NCI-H2107 treated with DMSO at 0.1 percent for 48 hours (cell line): ENCODE results near the gene CUL4B.
"Not testable (repeated sequence)": the region's sequence is repeated elsewhere in the genome, so short reads cannot be mapped to it uniquely, and the experiment has no call there.

Experiments
- DNase-seq: peaks from one replicate; lab custom pipeline; 2025; ENCODE audit not compliant: unreplicated experiment; lab: John Stamatoyannopoulos, UW

The CUL4B gene

GRCh38 chrX:120534413-120535205 lies 26.2 kb downstream of the CUL4B start:
- DNase-seq = no peak

GRCh38 chrX:120522820-120523219 lies 37.9 kb downstream of the CUL4B start:
- DNase-seq = no peak

GRCh38 chrX:120517936-120518335 lies 42.8 kb downstream of the CUL4B start:
- DNase-seq = no peak

- DNase-seq = peak; percentile 19
Measured at GRCh38 chrX:120514236-120514635, 46.5 kb downstream of the CUL4B start.

GRCh38 chrX:120512627-120513026 lies 48.1 kb downstream of the CUL4B start:
- no peak for DNase-seq

- DNase-seq = no peak
Measured at GRCh38 chrX:120512222-120512621, 48.5 kb downstream of the CUL4B start.

- DNase-seq = no peak
Measured at GRCh38 chrX:120504569-120504968, 56.2 kb downstream of the CUL4B start.

- DNase-seq = no peak
Measured at GRCh38 chrX:120499301-120500072, 61.3 kb downstream of the CUL4B start.

GRCh38 chrX:120490119-120490518 lies 70.6 kb downstream of the CUL4B start:
- DNase-seq = not testable (repeated sequence)

GRCh38 chrX:120486786-120487185 lies 74.0 kb downstream of the CUL4B start:
- DNase-seq = no peak

- peak; percentile 82 for DNase-seq
Measured at GRCh38 chrX:120485638-120486520, 74.9 kb downstream of the CUL4B start.

GRCh38 chrX:120485315-120485637 lies 75.5 kb downstream of the CUL4B start:
- DNase-seq = no peak

GRCh38 chrX:120477453-120477852 lies 83.3 kb downstream of the CUL4B start:
- DNase-seq = no peak

GRCh38 chrX:120476714-120477113 lies 84.0 kb downstream of the CUL4B start:
- DNase-seq = no peak

GRCh38 chrX:120475447-120475846 lies 85.3 kb downstream of the CUL4B start:
- not testable (repeated sequence) for DNase-seq
